ENCODE results near the gene HPS1.

Gene HPS1

GRCh38 chr10:98377001-98377400 lies 69.7 kb downstream of the HPS1 start:
- no peak overlapping the region for H3K4me3 ChIP-seq (replicated peaks in 1 of 2; ENCODE audit: low read depth in 2 of 2, low read length in 2 of 2)
- no peak for DNase-seq (ENCODE audit: low read depth in 2 of 2)
- no peak for TF ChIP-seq CTCF (IDR thresholded peaks at IDR 0.05; ENCODE audit: low read depth, low read length)

- TF ChIP-seq CTCF (IDR thresholded peaks at IDR 0.05; ENCODE audit: low read depth, low read length), result no peak
- H3K4me3 ChIP-seq (replicated peaks in 1 of 2; ENCODE audit: low read depth in 2 of 2, low read length in 2 of 2), result no peak overlapping the region
- peak in 1 of 2 donors; percentile 8 for DNase-seq (ENCODE audit: low read depth in 2 of 2)
Observed at GRCh38 chr10:98376485-98376884, 70.2 kb downstream of the HPS1 start.

GRCh38 chr10:98374217-98374985 lies 72.3 kb downstream of the HPS1 start:
- DNase-seq (ENCODE audit: low read depth in 2 of 2), result peak; percentile 43 to 74
- no peak overlapping the region for H3K4me3 ChIP-seq (replicated peaks in 1 of 2; ENCODE audit: low read depth in 2 of 2, low read length in 2 of 2)
- TF ChIP-seq CTCF (IDR thresholded peaks at IDR 0.05; ENCODE audit: low read depth, low read length), result no peak

- no peak for TF ChIP-seq CTCF (IDR thresholded peaks at IDR 0.05; ENCODE audit: low read depth, low read length)
- no peak overlapping the region for H3K4me3 ChIP-seq (replicated peaks in 1 of 2; ENCODE audit: low read depth in 2 of 2, low read length in 2 of 2)
- no peak for DNase-seq (ENCODE audit: low read depth in 2 of 2)
Observed at GRCh38 chr10:98373260-98374040, 73.3 kb downstream of the HPS1 start.

GRCh38 chr10:98370831-98371820 lies 75.6 kb downstream of the HPS1 start:
- DNase-seq (ENCODE audit: low read depth in 2 of 2), result no peak
- TF ChIP-seq CTCF (IDR thresholded peaks at IDR 0.05; ENCODE audit: low read depth, low read length), result no peak

GRCh38 chr10:98369801-98370200 lies 76.9 kb downstream of the HPS1 start:
- no peak for DNase-seq (ENCODE audit: low read depth in 2 of 2)
- no peak for TF ChIP-seq CTCF (IDR thresholded peaks at IDR 0.05; ENCODE audit: low read depth, low read length)

More at GRCh38 chr10:98370831-98371820, 75.6 kb downstream of the HPS1 start:
- H3K4me3 ChIP-seq (replicated peaks in 1 of 2; ENCODE audit: low read depth in 2 of 2, low read length in 2 of 2), result no peak overlapping the region

More at GRCh38 chr10:98369801-98370200, 76.9 kb downstream of the HPS1 start:
- no peak overlapping the region for H3K4me3 ChIP-seq (replicated peaks in 1 of 2; ENCODE audit: low read depth in 2 of 2, low read length in 2 of 2)

Data from cardiac fibroblast (primary cell).